K562 treated with DMSO at 1 percent for 24 hours (cell line): ENCODE results near the gene YY1. TPM values are rescaled to one million over a fixed set of nuclear protein-coding genes. Genes with fewer than 3 reads are reported as not detected.

Experiments used
- total RNA-seq: library from RNA; unstranded; fragments of 300-600 nt; gene quantifications from 2 replicates; pipeline ENCODE4 v1.2.3, GENCODE V29; 2022; ENCODE audit warnings: low read depth; ENCODE audit not compliant: insufficient read depth

Gene YY1
- total RNA-seq, result 37.2 and 52.7 TPM in 2 replicates

GRCh38 chr14:100238419-100239210 lies at the start of gene YY1:
Gene YY1, plus strand, starts transcription at chr14:100239144. Its CDS starts 101 bp downstream, at chr14:100239245.

GRCh38 chr14:100306101-100306997 lies 67.4 kb downstream of the YY1 start, which contains the start of gene SLC25A29:
Gene SLC25A29, minus strand, starts transcription at chr14:100306444. Its CDS starts 212 bp downstream, at chr14:100306232.

GRCh38 chr14:100323121-100323941 lies 84.4 kb downstream of the YY1 start, which contains the start of gene SLC25A47:
Gene SLC25A47, plus strand, starts transcription at chr14:100323339. Its CDS starts 76 bp downstream, at chr14:100323415.

Other genes starting within 250 kb of the YY1 start
- gene EVL, start 173.7 kb upstream of the YY1 start, total RNA-seq, result 30.1 and 33.9 TPM in 2 replicates
- 3.5 and 4.0 TPM in 2 replicates for gene DEGS2, start 79.5 kb upstream of the YY1 start, total RNA-seq
- 6.3 and 7.1 TPM in 2 replicates for gene SLC25A29, start 67.3 kb downstream of the YY1 start, total RNA-seq
- not detected in 2 replicates for gene SLC25A47, start 84.2 kb downstream of the YY1 start, total RNA-seq
- 17.1 and 18.4 TPM in 2 replicates for gene WDR25, start 137.3 kb downstream of the YY1 start, total RNA-seq